DMS153 treated with DMSO at 0.1 percent for 48 hours (cell line): ENCODE data around the gene ACP5.
A peak's percentile ranks its signal among the peaks of the same experiment; 100 is the strongest.

Experiments used
- DNase-seq: peaks from one replicate; lab custom pipeline; 2025; ENCODE audit not compliant: unreplicated experiment; lab: John Stamatoyannopoulos, UW

ACP5 gene

DNA sequence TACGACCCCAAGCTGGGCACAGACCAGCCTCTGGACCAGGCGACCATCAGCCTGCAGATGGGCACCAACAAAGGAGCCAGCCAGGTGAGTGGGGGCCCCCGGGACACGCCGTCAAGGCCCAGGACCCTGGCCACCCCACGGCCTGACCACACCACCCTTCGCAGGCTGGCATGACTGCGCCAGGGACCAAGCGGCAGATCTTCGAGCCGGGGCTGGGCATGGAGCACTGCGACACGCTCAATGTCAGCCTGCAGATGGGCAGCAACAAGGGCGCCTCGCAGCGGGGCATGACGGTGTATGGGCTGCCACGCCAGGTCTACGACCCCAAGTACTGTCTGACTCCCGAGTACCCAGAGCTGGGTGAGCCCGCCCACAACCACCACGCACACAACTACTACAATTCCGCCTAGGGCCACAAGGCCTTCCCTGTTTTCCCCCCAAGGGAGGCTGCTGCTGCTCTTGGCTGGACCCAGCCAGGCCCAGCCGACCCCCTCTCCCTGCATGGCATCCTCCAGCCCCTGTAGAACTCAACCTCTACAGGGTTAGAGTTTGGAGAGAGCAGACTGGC is 28.0 kb downstream of the ACP5 start:
- DNase-seq: no peak

DNA sequence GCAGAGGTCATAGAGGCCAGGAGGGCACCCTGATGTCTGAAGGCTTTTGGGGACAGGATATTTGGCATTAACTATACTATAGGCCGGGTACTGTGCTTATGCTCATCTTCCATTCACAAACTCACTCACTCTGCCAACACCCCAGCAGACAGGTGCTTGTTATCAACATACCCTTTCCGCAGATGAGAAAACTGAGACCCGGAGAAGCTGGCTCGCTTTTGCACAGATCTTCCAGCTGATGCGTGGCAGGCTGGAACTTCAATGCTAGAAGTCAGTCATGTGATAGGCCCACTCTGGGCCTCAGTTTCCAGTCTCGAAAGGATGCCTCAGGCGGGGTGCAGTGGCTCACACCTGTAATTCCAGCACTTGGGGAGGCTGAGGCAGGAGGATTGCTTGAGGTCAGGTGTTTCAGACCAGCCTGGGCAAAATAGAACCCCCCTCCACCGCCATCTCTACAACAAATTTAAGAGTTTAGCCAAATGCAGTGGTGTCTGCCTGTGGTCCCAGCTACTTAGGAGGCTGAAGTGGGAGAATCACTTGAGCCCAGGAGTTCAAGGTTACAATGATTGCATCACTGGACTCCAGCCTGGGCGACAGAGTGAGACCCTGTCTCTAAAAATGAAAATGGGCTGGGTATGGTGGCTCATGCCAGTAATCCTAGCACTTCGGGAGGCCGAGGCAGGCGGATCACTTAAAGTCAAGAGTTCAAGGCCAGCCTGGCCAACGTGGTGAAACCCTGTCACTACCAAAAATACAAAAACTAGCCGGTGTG is 29.3 kb downstream of the ACP5 start:
- no peak for DNase-seq

DNA sequence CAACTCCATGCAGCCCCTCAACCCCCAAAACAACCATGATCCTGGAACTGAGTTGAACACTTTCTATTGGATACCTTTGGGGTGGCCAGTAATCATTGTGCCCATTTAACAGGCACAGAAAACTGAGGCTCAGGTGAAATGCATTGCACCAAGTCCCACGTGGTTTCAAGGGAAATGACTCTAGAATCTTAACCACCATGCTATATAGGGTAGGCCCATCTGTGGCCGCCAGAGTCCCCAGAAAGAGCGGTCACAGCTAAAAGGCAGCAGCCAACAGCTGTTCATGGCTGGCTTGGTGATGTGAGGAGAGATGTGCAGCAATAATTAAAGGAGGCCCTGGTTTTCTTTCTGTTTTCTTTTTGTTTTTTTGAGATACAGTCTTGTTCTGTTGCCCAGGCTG is 36.2 kb downstream of the ACP5 start:
- no peak for DNase-seq

DNA sequence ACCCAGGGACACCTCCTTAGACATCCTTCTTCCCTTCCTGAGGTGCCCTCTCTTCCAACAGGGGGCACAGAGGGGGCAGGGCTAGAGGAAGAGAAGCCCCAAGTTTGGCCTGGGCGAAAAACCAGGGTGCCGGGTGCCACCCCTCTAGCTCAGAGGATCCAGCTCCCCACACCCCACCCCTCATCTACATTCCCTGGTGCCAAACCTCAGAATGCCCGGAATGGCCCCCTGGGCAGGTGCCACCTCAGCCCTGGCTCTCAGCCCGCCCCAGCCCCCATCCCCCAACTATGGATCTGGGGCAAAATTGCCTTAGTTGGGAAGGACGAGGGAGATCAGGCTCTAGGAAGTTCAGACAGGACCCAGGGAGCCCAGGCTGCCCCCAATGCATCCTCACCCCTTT is 36.8 kb downstream of the ACP5 start:
- DNase-seq: no peak

DNA sequence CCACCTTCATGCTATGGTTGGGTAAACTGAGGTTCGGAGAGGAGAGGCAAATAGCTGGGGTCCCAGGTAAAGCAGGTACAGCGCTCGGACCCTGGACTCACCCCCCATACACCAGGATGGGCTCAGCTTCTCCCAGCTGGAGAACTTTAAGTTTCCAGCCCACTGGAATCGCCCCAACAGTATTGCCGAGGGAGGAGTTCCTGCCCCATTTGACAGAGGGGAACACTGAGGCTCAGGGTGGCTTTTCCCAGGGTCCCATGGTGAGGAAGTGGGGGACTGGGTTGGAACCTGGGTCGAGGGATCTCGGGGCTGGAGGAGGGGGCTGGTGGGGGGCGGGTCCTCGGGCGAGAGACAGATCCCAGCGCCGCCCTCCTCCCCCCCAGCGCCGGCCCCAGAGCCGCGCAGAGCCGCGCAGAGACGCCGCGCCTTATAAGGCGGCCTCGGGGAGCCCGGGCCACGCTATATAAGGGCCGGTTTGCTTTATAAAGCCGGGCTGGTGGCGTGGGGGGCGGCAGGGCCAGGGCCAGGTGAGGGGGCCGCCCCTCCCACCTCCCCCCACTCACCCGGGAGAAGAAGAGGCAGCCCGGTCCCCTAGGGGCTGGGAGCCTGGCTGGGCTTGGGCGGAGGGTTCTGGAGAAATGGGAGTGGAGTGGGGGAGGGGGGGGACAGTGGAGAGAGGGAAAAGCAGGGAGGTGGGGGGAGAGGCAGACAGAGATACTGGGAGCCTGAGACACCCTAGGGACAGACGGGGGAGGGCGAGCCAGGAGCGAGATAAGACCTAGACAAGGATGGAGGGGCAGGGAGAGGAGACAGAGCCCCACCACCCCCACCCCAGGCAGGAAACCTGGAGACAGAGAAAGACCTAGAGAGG is 37.7 kb downstream of the ACP5 start:
- no peak for DNase-seq

DNA sequence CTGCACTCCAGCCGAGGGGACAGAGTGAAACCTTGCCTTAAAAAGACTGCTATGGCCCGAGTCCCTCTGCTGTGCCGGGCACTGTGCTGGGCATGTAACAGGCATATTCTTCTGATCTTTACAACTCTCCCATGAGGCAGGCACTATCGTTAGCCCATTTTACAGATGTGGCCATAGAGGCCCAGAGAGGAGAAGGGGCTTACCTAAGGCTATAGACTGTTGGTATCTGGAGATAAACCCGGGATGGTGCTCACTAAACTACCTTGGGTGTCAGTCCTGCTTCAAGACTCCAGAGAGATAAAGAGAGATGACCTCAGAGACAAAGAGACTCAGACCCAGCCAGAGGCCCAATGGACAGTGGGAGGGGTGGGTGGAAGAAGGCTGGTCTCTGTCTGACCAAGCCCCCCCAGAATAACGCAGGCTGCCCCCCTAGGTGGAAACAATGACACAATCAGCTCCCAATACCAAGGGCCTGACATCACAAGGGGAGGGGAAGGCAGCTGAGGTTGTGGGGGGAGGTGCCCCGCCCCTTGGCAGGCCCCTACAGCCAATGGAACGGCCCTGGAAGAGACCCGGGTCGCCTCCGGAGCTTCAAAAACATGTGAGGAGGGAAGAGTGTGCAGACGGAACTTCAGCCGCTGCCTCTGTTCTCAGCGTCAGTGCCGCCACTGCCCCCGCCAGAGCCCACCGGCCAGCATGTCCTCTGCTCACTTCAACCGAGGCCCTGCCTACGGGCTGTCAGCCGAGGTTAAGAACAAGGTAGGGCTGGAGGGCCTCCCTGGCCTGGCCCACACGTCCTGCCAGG is 39.0 kb downstream of the ACP5 start, which contains the start of gene CNN1:
Gene CNN1 (plus strand): TSS at position 620 of the 805 bp plus-strand sequence. CDS start 77 bp downstream, at position 697.
- DNase-seq: no peak

DNA sequence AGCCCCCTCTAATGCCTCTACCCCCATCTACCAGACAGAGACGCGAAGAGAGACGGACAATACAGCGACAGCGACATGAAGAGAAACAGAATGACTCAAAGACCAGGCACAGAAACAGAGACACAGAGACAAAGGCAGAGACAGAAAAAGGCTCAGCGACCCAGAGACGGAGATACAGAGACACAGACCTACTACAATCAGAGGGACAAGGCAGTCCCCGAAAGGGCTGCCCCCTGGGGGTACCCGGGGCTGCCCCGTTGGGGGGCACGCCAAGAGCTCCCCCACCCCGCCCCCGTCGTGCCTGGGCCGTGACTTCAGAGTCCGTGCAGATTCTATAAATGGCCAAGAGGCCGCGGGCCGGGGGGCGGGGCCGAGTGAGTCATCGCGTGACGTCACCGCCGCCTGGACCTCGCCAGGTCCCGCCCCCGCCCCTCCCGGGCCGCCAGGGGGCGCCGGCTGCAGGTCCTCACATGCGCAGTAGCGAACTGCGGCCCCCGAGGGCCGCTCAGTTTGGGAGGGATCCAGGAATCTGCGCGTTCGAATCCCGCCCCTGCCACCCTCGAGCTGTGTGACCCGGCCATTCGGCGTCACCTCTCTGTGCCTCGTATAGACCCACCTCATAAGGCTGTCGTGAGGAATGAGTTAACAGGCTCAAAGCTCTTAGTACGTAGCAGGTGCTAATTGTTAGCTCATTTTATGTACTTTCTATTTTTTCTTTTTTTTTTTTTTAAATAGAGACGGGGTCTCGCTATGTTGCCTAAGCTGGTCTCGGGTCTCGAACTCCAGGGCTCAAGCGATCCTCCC is 41.5 kb downstream of the ACP5 start:
- DNase-seq: peak; percentile 34

DNA sequence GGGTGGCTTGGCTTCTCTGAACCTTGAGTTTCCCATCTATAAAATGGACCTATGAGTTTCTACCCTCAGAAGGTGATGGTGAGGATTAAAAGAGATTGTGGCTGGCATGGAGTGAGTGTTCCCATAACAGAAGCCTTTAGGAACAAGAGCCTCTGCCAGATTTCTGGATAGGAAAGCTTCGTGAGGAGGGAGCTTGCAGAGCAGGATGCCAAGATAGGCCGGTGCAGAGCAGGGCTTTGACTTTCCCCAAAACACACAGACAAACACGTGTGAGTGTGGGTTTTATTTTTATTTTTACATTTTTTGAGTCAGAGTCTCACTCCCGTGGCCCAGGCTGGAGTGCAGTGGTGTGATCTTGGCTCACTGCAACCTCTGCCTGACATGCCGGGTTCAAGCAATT is 42.5 kb downstream of the ACP5 start:
- DNase-seq: no peak

DNA sequence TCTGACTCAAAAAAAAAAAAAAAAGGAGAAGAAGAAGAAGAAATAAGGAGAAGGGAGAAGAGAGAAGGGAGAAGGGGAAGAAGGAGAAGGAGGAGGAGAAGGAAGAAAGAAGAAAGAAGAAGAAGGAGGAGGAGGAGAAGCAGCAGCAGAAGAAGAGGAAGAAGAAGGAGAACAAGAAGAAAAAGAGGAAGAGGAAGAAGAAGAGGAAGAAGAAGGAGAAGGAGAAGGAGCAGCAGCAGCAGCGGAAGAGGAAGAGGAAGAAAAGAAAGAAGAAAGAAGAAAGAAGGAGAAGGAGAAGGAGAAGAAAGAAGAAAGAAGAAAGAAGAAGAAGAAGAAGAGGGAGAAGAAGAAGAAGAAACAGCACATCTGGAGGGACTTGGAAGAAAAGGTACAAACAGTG is 42.9 kb downstream of the ACP5 start:
- no peak for DNase-seq

DNA sequence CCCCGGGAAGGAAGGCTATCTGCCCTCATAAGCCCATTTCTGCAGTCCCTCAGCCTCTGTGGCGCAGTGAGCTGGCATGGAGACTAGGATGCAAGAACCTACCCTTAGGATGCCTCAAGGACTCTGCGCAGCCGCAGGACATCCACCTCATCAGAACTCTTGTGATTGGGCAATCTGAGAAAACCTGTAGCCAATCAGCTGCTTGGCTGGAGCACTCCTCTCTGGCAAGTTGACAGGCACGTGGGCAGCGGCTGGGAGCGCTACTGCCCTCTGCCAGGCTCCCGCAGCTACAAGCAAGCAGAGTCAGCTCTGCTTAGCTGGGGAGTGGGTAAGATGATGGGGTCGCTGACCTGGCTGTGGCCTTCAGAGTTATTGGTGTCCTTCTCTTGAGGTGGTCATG is 47.0 kb downstream of the ACP5 start:
- peak; percentile 56 for DNase-seq

DNA sequence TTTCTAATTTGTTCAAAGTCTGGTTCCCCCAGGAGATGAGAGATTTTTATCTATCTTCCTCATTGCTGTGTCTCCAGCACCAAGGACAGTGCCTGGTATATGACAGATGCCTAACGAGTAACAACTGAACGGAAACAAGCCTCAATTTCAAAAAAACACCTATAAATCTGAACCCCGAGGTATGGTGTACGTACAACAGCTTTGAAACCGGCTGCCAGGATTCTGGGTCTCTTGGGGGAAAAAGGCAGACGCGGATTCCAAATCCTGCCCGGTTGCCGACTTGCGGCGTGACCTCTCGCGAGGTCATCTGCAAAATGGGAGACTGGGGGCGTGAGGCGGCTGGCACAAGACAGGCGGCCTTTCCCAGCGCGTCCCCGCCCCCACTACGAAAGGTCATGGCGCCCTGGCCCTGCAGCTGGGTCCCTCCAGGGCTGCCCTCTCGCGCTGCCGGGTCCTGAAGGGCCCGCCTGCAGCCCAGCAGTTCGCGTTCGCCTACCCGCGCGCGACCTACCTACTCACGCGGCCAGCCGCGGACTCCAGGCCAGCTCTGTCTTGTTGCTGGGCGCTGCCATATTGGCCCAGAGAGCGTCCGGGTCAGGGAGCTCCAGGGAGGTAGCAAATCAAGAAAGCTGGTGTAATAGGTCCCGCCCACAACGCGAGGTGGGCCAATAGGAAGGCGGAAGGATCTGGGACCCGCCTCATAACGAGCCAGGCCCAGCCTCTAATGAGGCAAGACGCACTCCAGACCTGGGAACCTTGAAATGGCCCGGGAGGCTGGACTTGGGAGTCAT is 48.7 kb downstream of the ACP5 start, which contains the start of gene ECSIT:
Gene ECSIT (minus strand): TSS at position 584 of the 791 bp plus-strand sequence. CDS start 9,964 bp downstream, outside the sequence.
- DNase-seq: peak; percentile 92
